Dermis blood vessel endothelial cell (primary cell): ENCODE results near the gene GTF3A. TPM values are rescaled to one million over a fixed set of nuclear protein-coding genes. Genes with fewer than 3 reads are reported as not detected.

ENCODE experiments used
- DNase-seq: peaks from one replicate; pipeline ENCODE4 v3.0.0; 2010
- total RNA-seq: library from RNA; depleted of rRNA; stranded (reverse); fragments of >200 nt; gene quantifications from 2 replicates; pipeline ENCODE4 v1.2.3, GENCODE V29; 2014

Gene GTF3A
- total RNA-seq, 1 donor from 2014 or later = 110 TPM

- DNase-seq = no peak
Measured at GRCh38 chr13:27405546-27406134, 18.8 kb upstream of the GTF3A start.

DNA sequence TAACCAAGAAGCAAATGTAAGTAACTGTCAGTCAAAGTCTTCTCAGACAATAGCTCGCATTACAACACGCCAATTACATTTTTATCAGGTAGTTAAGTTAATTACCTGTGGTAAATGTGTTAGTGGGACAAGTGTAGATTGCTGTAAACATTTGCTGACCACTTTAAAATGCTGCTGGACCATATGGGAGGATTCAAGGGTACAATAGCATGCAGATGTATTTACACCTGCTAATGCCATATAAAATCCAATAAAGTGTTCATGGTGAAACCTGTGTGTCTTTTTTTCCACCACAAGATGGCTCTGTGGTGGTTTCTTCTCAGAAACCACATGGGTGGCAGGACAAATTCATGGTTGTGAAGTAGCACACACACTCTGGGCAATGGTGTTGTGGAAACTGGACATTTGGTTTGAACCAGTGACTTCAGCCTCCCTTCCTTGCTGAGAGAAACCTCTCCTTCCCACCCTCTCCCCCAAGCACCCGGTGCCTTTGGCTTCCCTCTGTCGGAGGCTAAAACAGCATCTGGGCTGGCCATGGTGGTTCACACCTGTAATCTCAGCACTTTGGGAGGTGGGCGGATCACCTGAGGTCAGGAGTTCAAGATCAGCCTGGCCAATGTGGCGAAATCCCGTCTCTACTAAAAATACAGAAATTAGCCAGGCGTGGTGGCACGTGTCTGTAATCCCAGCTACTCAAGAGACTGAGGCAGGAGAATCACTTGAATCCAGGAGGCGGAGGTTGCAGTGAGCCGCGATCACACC is 18.1 kb upstream of the GTF3A start:
- DNase-seq = peak; percentile 71

DNA sequence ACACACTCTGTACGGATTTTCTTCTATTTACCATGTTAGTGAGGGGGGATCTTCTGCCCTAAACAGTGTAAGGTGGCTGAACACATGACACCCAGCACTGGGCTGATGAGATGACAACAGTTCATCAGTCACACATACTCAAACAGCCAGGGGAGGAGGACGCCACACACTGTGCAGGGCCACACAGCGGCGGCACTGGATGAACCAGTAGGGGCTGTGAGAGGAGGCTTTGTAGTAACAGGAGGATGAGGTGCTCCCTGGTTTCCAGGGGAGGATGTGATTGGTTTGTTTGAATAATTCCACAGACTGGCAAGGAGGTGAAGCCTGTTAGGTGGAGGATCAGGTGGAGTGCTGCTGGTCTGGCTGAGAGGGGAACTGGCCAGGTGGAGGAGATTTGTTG is 16.3 kb upstream of the GTF3A start:
- DNase-seq = no peak

- no peak for DNase-seq
Measured at GRCh38 chr13:27409013-27409412, 15.4 kb upstream of the GTF3A start.

DNA sequence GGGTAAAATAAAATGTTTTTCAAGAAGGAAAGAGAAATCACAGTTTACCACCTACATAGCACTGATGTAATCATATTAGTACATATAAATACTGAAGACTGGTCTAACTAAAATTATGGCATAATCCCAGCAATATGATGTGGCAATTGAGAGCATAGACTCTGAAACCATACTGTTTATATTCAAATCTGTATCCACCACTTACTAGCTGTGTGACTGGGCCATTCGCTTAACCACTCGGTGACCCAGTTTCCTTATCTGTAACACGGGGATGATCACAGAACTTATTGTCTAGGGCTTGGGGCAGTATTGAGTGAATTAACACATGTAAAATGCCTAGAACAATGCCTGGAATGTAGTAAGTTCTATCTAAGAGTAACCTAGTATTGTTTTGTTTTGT is 13.1 kb upstream of the GTF3A start:
- no peak for DNase-seq

DNA sequence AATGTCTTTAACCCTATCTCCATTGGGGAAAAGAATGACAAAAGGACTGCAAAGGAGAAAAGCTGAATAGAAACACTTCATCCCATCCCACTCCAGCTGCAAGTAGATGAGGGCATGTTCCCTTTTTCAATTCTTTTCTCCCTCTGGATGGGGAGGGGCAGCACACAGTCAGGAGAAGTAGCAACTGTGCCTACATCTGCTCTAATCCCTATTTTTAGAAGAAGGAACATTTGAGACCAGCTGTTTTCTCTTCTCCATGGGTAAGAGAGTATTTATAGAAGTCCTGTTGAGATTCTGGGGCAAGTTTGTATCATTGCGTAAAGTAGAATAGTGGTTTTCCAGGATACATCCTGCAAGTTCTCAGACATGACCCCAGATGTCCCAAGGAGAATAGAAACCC is 9.3 kb upstream of the GTF3A start:
- no peak for DNase-seq

- no peak for DNase-seq
Measured at GRCh38 chr13:27419328-27419727, 5.1 kb upstream of the GTF3A start.

DNA sequence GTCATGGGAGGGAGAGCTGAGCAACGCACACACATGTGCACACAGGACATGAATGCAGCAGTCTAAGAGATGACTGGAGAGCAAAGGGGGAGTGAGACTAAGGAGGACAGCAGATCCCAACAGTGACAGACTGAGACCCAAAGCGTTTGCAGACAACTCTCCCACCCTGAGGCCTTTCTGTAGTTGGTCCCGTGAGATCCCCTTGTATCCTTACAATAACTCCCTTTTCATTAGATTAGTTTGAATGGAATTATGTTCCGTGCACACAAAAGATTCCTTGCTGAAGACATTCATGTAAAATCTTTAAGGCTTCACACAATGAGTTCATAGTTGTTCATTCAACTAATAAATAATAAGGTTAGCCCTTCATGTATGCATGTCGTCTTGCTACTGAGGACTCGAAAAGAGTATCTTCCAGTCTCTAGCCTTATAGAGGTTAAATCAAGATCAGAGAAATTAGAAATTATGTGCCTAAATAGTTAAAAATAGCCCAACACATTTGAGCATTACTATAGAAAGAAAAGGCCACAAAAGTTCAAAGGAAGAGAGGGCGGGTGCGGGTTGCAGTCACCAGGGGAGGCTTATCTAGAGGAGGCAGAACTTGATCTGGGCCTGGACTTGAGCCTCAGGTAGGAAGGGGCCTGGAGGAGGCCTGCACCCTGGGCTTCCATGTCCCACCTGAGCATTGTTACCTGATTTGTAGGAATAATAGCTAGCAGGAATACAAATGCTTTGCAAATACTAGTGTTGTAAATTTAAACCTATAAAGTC is 3.1 kb upstream of the GTF3A start:
- DNase-seq = no peak

DNA sequence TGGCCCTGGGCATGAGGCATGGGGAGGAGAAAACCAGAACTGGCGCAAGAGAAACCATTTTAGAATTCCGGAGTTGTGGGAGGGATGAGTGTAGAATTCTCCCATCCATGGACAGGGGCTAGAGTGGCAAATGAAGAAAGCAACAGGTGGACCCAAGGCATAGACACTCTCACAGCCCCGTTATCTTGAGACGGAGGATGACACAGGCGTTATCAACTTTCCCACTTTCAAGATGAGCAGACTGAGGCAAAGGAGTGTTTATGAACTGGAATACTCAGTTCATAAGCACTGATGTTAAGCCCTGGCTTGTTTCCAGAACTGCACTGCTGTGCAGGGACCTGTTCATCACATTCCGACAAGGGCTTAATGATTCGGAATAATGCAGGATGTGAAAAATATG is 1.1 kb upstream of the GTF3A start:
- no peak for DNase-seq

DNA sequence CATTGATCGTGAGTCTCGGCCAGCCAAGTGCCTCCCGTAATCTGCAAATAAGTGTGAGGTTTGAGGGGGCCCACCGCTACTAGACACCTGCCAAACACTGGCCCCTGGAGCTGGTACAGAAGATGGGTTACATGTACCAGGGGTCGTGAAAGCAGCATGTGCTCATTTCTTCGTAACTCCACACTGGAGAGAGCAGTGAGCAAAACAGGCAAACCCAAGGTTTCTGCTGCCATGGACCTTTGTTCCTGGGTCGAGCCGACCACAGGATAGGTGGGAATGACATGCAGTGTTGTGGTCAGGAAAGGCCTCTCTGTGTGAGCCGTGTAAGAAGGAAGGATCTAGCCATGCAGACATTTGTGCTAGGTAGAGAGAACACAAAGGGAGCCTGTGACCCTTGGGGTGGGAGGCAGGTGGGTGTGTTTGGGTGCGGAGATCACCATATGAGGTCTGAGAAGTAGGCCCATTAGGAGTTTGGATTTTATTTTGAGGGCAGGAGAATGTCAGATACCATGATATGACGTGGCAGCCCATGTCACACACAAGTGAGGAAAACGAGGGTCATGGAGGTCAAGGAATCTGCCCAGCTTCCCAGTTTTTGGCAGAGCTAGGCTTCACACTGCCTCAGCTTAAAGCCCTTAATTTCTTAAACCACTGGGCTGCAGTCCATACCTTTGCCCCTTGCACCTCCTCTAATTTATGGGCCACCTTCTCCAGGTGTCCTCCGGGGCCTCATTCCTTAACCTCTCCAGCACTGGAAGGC is 919 bp downstream of the GTF3A start:
- DNase-seq = no peak

- peak; percentile 89 for DNase-seq
Measured at GRCh38 chr13:27425918-27426630, 1.7 kb downstream of the GTF3A start.

- no peak for DNase-seq
Measured at GRCh38 chr13:27427641-27428040, 3.2 kb downstream of the GTF3A start.

GRCh38 chr13:27428160-27428559 is 3.7 kb downstream of the GTF3A start:
- DNase-seq = no peak

DNA sequence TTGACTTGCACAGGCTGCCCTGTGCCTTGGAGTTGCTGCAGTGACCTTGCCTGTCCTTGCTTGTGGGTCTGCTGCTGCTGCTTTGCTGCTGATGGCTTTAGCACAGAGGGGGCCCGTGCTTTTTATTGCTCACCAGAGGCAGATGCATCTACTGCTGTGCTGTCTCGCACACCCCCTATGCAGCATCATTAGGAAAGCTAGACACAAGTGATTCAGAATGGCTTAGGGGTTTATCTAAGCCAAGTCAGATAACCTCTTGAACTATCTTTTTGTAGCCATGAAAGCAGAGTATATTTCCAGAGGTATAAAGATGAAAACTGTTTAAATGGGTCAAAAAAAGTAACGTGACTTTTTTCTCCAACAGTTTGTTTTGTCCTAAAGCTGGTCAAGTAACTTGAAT is 7.8 kb downstream of the GTF3A start:
- DNase-seq = no peak

GRCh38 chr13:27432611-27433210 is 8.3 kb downstream of the GTF3A start:
- DNase-seq = no peak

DNA sequence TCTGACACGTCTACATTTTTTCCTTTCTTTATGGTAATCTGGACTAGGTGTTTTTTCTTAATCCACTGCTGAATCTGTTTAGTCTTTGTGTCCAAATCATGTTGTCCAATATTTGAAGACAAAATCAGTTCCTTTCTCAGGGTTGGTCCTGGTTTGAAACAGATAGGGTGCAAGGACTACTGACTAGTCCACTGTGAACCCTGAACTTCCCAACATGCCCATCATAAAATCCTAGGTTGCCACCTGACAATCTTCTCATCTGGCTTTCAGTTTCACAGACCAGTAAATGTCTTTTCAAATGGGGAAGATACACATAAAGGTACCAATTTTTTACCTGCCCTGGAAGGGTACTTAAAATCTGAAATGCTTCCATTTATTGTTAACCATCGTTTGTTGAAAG is 12.7 kb downstream of the GTF3A start:
- no peak for DNase-seq

GRCh38 chr13:27440408-27440807 is 16.0 kb downstream of the GTF3A start:
- DNase-seq = no peak

GRCh38 chr13:27442071-27442647 is 17.7 kb downstream of the GTF3A start:
- DNase-seq = no peak

DNA sequence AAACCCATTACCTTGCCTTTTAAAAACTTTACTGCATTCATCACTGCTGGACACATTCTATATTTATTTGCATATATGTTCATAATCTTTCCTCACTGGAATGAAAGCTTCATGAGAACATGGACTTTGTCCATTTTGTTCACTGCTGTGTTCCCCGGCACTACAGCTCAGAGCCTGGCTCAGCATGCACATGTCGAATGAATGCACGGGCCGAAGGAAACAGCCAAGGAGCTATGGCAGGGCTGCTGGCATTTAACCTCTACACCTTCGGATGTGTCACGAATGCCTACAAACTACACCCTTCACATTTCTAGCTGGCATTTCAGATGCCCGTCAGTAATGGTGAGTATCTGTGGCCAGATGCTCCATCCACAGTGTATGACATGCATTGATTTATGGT is 18.4 kb downstream of the GTF3A start:
- DNase-seq = no peak

- peak; percentile 81 for DNase-seq
Measured at GRCh38 chr13:27446986-27447583, 22.7 kb downstream of the GTF3A start.

DNA sequence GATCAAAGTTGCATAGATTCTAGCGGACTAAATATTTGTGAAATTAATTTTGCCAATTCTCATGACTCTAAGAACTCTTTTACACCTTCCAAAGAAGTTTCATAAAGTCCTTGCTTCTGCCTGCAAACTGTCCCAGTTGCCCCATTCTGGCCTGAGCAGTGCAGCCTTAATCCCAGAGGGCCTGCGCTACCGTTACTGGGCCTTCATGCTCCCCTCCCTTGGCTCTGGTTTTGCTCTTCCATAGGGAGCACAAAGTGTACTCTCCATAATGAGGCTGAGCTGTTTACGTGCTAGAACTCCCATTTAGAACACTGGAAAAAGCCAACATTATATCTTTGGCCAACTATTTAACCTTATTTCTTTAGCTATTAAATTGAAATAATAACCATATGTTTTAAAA is 23.9 kb downstream of the GTF3A start:
- DNase-seq = no peak
